HCT116 (cell line): ENCODE data around the gene SSR1. TPM values are rescaled to one million over a fixed set of nuclear protein-coding genes. Genes with fewer than 3 reads are reported as not detected.

ENCODE experiments used
- ATAC-seq: fragments of 200-7000 bp; cut with Tn5 transposase; 2 replicates; pipeline ENCODE4 v1.9.1; 2020; ENCODE audit warnings: mild to moderate bottlenecking, moderate library complexity
- BruUV-seq: library from RNA; stranded (reverse); fragments of 400-500 nt; replicated peaks from 2 replicates; lab custom pipeline; 2021; lab: Mats Ljungman, UMichigan
- CTCF ChIA-PET: fragments of 300-600 bp; sonication (Branson Sonifier 250); formaldehyde crosslinking; loops from one replicate; lab custom pipeline; 2021; ENCODE audit warnings: antibody characterized with exemption; lab: Charles Lee
- POLR2A ChIA-PET: fragments of 300-600, 350-600 bp; sonication (Branson Sonifier 250); formaldehyde crosslinking; loops from one replicate; lab custom pipeline; 2021; ENCODE audit warnings: antibody characterized with exemption; lab: Charles Lee
- RAD21 ChIA-PET, 2 experiments: fragments of 300-600 bp; sonication (Branson Sonifier 250); formaldehyde crosslinking; loops; one replicate each; lab custom pipeline; 2023; ENCODE audit warnings: low total read pairs in 2 of 2; ENCODE audit not compliant: uncharacterized antibody in 2 of 2, unreplicated experiment in 2 of 2, low non-redundant PET in 1 of 2; lab: Charles Lee
- DNase-seq: peaks from one replicate; pipeline ENCODE4 v3.0.0-alpha.2; 2010; ENCODE audit warnings: low read depth, low spot score
- H2AFZ ChIP-seq: fragments of 200-600 bp; shearing (Covaris generic), sonication (generic); 2 replicates; pipeline ENCODE4 v1.6.1; 2017; ENCODE audit warnings: low read depth, mixed run types, mixed read lengths, antibody characterized with exemption, low read length; ENCODE audit not compliant: poor library complexity, severe bottlenecking
- H3K27ac ChIP-seq: 2 replicates; pipeline ENCODE4 v1.5.1; 2012; ENCODE audit warnings: low read depth, low read length
- H3K27me3 ChIP-seq: fragments of 200-600 bp; sonication (generic); 2 replicates; pipeline ENCODE4 v1.6.1; 2016; ENCODE audit warnings: mixed run types, low read length, mixed read lengths; ENCODE audit not compliant: insufficient read depth
- H3K36me3 ChIP-seq, 2 experiments: fragments of 200-500 bp in 1 of 2; fragments of 200-600 bp in 1 of 2; sonication (Bioruptor generic) in 1 of 2; sonication (generic) in 1 of 2; 2 replicates each; pipeline versions ENCODE4 v1.5.1 to v1.6.1; 2014 to 2016; ENCODE audit warnings: low read length in 2 of 2, inconsistent platforms in 1 of 2, mixed read lengths in 1 of 2, mixed run types in 1 of 2; ENCODE audit not compliant: insufficient read depth in 2 of 2, control insufficient read depth in 1 of 2
- H3K4me1 ChIP-seq, 2 experiments: fragments of 200-600 bp in 1 of 2; sonication (generic) in 1 of 2; 2 replicates each; pipeline versions ENCODE4 v1.5.1 to v1.6.1; 2012 to 2017; ENCODE audit warnings: low read length in 2 of 2, inconsistent platforms in 1 of 2, mild to moderate bottlenecking in 1 of 2, mixed read lengths in 1 of 2, mixed run types in 1 of 2, moderate library complexity in 1 of 2; ENCODE audit not compliant: insufficient read depth in 2 of 2, control insufficient read depth in 1 of 2
- H3K4me2 ChIP-seq: fragments of 200-600 bp; sonication (generic); 2 replicates; pipeline ENCODE4 v1.6.1; 2017; ENCODE audit warnings: mixed run types, low read length, mixed read lengths
- H3K4me3 ChIP-seq, 2 experiments: fragments of 200-600 bp in 1 of 2; sonication (generic) in 1 of 2; replicated peaks in 1 of 2; 2 replicates each; pipeline ENCODE4 v1.5.1; 2011 to 2016; ENCODE audit warnings: low read length in 2 of 2, control low read depth in 1 of 2, low read depth in 1 of 2, mild to moderate bottlenecking in 1 of 2, mixed read lengths in 1 of 2, mixed run types in 1 of 2
- H3K79me2 ChIP-seq: fragments of 200-600 bp; sonication (generic); 2 replicates; pipeline ENCODE4 v1.6.1; 2017; ENCODE audit warnings: mild to moderate bottlenecking, mixed run types, low read length, moderate library complexity, mixed read lengths; ENCODE audit not compliant: insufficient read depth
- H3K9ac ChIP-seq: fragments of 200-600 bp; sonication (generic); 2 replicates; pipeline ENCODE4 v1.6.1; 2016; ENCODE audit warnings: low read length, mixed read lengths
- H3K9me2 ChIP-seq: fragments of 200-600 bp; sonication (generic), shearing (Covaris generic); 2 replicates; pipeline ENCODE4 v1.6.1; 2017; ENCODE audit warnings: mixed run types, mild to moderate bottlenecking, moderate library complexity; ENCODE audit not compliant: insufficient read depth
- H3K9me3 ChIP-seq, 2 experiments: fragments of 200-500 bp in 1 of 2; fragments of 200-600 bp in 1 of 2; sonication (Bioruptor generic) in 1 of 2; sonication (generic) in 1 of 2; 2 replicates each; pipeline ENCODE4 v1.6.1; 2014 to 2017; ENCODE audit warnings: low read length in 2 of 2, mixed read lengths in 2 of 2, inconsistent platforms in 1 of 2, low read depth in 1 of 2, mild to moderate bottlenecking in 1 of 2, mixed run types in 1 of 2, moderate library complexity in 1 of 2; ENCODE audit not compliant: control insufficient read depth in 1 of 2, insufficient read depth in 1 of 2
- H4K20me1 ChIP-seq: fragments of 200-600 bp; sonication (generic), shearing (Covaris generic); 2 replicates; pipeline ENCODE4 v1.6.1; 2017; ENCODE audit warnings: mixed run types, mild to moderate bottlenecking, moderate library complexity; ENCODE audit not compliant: insufficient read depth
- CEBPB ChIP-seq: IDR thresholded peaks from 2 replicates; pipeline ENCODE4 v1.6.1; 2012; ENCODE audit warnings: low read depth
- EGR1 ChIP-seq: IDR thresholded peaks from 2 replicates; pipeline ENCODE4 v1.6.1; 2012; ENCODE audit warnings: low read depth
- ELF1 ChIP-seq: IDR thresholded peaks from 2 replicates; pipeline ENCODE4 v1.6.1; 2012; ENCODE audit warnings: low read depth, borderline replicate concordance
- EZH2 ChIP-seq: fragments of 200-600 bp; sonication (generic); IDR thresholded peaks from 2 replicates; pipeline ENCODE4 v1.6.1; 2017; ENCODE audit warnings: antibody characterized with exemption, mixed run types
- JUND ChIP-seq: IDR thresholded peaks from 2 replicates; pipeline ENCODE4 v1.6.1; 2012
- POLR2AphosphoS5 ChIP-seq: IDR thresholded peaks from 2 replicates; pipeline ENCODE4 v1.6.1; 2011; ENCODE audit warnings: mild to moderate bottlenecking, low read depth, low read length, moderate library complexity
- SRF ChIP-seq: IDR thresholded peaks from 2 replicates; pipeline ENCODE4 v1.6.1; 2012; ENCODE audit warnings: low read depth
- TCF7L2 ChIP-seq: IDR thresholded peaks from 2 replicates; pipeline ENCODE4 v1.7.0; 2011; ENCODE audit warnings: borderline replicate concordance, inconsistent platforms; ENCODE audit not compliant: insufficient read depth, insufficient read length; ENCODE audit errors: extremely low read depth
- YY1 ChIP-seq: IDR thresholded peaks from 2 replicates; pipeline ENCODE4 v1.6.1; 2011; ENCODE audit warnings: low read length, low read depth, moderate library complexity, mild to moderate bottlenecking; ENCODE audit not compliant: insufficient replicate concordance; ENCODE audit errors: extremely low read depth
- ZFX ChIP-seq: fragments of 450-650 bp; IDR thresholded peaks from 2 replicates; pipeline ENCODE4 v1.6.1; 2017
- ZNF274 ChIP-seq: fragments of 200-500 bp; sonication (Bioruptor generic); IDR thresholded peaks from 2 replicates; pipeline ENCODE4 v1.6.1; 2014; ENCODE audit warnings: mild to moderate bottlenecking, low read depth, low read length, inconsistent platforms
- intact Hi-C: fragments of 100-400 bp; cut with micrococcal nuclease; formaldehyde crosslinking; loops from 2 replicates; pipeline ENCODE4 v1.10.0; 2022
- total RNA-seq: library from RNA; stranded (reverse); gene quantifications from one replicate; pipeline ENCODE4 v1.2.1, GENCODE V29; 2021; ENCODE audit not compliant: unreplicated experiment
- TF ChIP-seq, protein P1 (sequence below): IDR thresholded peaks from 2 replicates; pipeline ENCODE4 v1.6.1; 2011; ENCODE audit warnings: mild to moderate bottlenecking, low read length, moderate library complexity; ENCODE audit not compliant: insufficient replicate concordance; ENCODE audit errors: extremely low read depth
- TF ChIP-seq, protein P2 (sequence below): IDR thresholded peaks from 2 replicates; pipeline ENCODE4 v1.6.1; 2012
- TF ChIP-seq, protein P3 (sequence below): IDR thresholded peaks from 2 replicates; pipeline ENCODE4 v1.6.1; 2012; ENCODE audit warnings: low read depth

The SSR1 gene
- total RNA-seq, 1 experiment from 2014 or later = 127 TPM

DNA sequence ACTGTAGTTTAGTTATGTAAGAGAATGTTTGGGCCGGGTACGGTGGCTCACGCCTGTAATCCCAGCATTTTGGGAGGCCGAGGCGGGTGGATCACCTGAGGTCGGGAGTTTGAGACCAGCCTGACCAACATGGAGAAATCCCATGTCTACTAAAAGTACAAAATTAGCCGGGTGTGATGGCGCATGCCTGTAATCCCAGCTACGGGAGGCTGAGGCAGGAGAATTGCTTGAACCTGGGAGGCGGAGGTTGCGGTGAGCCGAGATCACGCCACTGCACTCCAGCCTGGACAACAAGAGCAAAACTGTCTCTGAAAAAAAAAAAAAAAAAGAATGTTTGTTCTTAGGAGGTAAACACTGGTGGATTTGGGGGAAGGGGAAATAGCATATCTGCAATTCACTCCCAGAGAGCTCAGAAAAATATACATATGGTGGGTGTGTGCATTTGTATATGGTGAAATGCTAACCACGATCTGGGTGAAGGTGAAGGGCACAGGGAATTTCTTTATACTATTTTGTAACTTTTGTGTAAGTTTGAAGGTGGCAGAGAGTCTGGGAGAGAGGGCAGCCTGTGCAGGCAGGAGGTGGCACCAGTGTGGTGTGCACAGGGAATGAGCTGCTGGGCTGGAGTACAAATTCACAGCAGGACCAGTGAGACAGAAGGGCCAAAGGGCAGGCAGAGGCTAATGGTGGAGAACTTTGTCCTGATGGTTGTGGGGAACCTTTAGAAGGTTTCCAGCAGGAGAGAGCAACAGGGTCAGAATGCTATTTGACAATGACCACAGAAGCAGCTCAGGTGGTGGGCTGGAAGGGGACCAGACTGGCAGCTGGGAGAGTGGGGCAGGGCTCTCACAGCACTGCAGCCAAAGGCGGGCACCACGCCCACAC lies 42.4 kb downstream of the SSR1 start:
- POLR2A ChIA-PET = no interaction called here
- no peak overlapping the region for H2AFZ ChIP-seq
- no peak overlapping the region for H3K27ac ChIP-seq
- BruUV-seq = no TSS peak
- intact Hi-C loops = no loop called here
- ATAC-seq = no peak
- H3K36me3 ChIP-seq = no peaks in the 10 kb centered on the region
- RAD21 ChIA-PET = no interaction called here
- no peaks in the 10 kb centered on the region for H4K20me1 ChIP-seq
- no peaks in the 10 kb centered on the region for H3K79me2 ChIP-seq
- no peaks in the 10 kb centered on the region for H3K9me2 ChIP-seq
- no peaks in the 10 kb centered on the region for H3K27me3 ChIP-seq
- no peak overlapping the region for H3K9ac ChIP-seq
- H3K4me2 ChIP-seq = no peak overlapping the region
- H3K4me3 ChIP-seq = no peak overlapping the region
- no peak for DNase-seq
- CTCF ChIA-PET = no interaction called here
- H3K4me1 ChIP-seq = peaks cover 9 to 18% of the 10 kb centered on the region in 2 experiments
- no peaks in the 10 kb centered on the region for H3K9me3 ChIP-seq
- TF ChIP-seq EZH2 (no peak), ZFX (no peak), YY1 (no peak), CEBPB (no peak), JUND (no peak), TCF7L2 (no peak), SRF (no peak), ELF1 (no peak), POLR2AphosphoS5 (no peak), ZNF274 (no peak), EGR1 (no peak)
- TF ChIP-seq, protein P1, sequence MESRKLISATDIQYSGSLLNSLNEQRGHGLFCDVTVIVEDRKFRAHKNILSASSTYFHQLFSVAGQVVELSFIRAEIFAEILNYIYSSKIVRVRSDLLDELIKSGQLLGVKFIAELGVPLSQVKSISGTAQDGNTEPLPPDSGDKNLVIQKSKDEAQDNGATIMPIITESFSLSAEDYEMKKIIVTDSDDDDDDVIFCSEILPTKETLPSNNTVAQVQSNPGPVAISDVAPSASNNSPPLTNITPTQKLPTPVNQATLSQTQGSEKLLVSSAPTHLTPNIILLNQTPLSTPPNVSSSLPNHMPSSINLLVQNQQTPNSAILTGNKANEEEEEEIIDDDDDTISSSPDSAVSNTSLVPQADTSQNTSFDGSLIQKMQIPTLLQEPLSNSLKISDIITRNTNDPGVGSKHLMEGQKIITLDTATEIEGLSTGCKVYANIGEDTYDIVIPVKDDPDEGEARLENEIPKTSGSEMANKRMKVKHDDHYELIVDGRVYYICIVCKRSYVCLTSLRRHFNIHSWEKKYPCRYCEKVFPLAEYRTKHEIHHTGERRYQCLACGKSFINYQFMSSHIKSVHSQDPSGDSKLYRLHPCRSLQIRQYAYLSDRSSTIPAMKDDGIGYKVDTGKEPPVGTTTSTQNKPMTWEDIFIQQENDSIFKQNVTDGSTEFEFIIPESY = no peak
- TF ChIP-seq, protein P2, sequence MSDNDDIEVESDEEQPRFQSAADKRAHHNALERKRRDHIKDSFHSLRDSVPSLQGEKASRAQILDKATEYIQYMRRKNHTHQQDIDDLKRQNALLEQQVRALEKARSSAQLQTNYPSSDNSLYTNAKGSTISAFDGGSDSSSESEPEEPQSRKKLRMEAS = no peak
- TF ChIP-seq, protein P3, sequence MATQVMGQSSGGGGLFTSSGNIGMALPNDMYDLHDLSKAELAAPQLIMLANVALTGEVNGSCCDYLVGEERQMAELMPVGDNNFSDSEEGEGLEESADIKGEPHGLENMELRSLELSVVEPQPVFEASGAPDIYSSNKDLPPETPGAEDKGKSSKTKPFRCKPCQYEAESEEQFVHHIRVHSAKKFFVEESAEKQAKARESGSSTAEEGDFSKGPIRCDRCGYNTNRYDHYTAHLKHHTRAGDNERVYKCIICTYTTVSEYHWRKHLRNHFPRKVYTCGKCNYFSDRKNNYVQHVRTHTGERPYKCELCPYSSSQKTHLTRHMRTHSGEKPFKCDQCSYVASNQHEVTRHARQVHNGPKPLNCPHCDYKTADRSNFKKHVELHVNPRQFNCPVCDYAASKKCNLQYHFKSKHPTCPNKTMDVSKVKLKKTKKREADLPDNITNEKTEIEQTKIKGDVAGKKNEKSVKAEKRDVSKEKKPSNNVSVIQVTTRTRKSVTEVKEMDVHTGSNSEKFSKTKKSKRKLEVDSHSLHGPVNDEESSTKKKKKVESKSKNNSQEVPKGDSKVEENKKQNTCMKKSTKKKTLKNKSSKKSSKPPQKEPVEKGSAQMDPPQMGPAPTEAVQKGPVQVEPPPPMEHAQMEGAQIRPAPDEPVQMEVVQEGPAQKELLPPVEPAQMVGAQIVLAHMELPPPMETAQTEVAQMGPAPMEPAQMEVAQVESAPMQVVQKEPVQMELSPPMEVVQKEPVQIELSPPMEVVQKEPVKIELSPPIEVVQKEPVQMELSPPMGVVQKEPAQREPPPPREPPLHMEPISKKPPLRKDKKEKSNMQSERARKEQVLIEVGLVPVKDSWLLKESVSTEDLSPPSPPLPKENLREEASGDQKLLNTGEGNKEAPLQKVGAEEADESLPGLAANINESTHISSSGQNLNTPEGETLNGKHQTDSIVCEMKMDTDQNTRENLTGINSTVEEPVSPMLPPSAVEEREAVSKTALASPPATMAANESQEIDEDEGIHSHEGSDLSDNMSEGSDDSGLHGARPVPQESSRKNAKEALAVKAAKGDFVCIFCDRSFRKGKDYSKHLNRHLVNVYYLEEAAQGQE = no peak
